GM18868 (cell line): ENCODE measurements around the gene CSN2.
"Not testable (repeated sequence)": the region's sequence is repeated elsewhere in the genome, so short reads cannot be mapped to it uniquely, and the experiment has no call there.

Experiments used
- ATAC-seq: cut with Tn5 transposase; IDR thresholded peaks from one replicate; pipeline ENCODE4 v1.9.1; 2021; ENCODE audit warnings: mild to moderate bottlenecking, moderate library complexity; ENCODE audit not compliant: unreplicated experiment

CSN2 gene

GRCh38 chr4:69965628-69966027, at the start of gene CSN2:
CSN2 (minus strand) TSS chr4:69965728; CDS start chr4:69960995, 4,733 bp downstream.
- no peak for ATAC-seq

- no peak for ATAC-seq
These were observed 43.2 kb upstream of the CSN2 start for GRCh38 chr4:70008771-70009170.

- no peak for ATAC-seq
These were observed 37.0 kb upstream of the CSN2 start for GRCh38 chr4:70002507-70002906.

- no peak for ATAC-seq
These were observed 35.2 kb upstream of the CSN2 start for GRCh38 chr4:70000711-70001110.

- no peak for ATAC-seq
These were observed 33.9 kb upstream of the CSN2 start for GRCh38 chr4:69999420-69999819.

GRCh38 chr4:69995526-69996016, 30.0 kb upstream of the CSN2 start, which contains the start of gene STATH:
STATH (plus strand) TSS chr4:69995966; CDS start chr4:69998438, 2,472 bp downstream.
- no peak for ATAC-seq

GRCh38 chr4:69994782-69995181, 29.3 kb upstream of the CSN2 start:
- ATAC-seq, result no peak

GRCh38 chr4:69991016-69991415, 25.5 kb upstream of the CSN2 start:
- no peak for ATAC-seq

GRCh38 chr4:69986663-69987062, 21.1 kb upstream of the CSN2 start:
- ATAC-seq, result no peak

- peak; percentile 75 for ATAC-seq
These were observed 18.5 kb upstream of the CSN2 start for GRCh38 chr4:69984030-69984443.

GRCh38 chr4:69977582-69977981, 12.1 kb upstream of the CSN2 start:
- ATAC-seq, result no peak

GRCh38 chr4:69974631-69975030, 9.1 kb upstream of the CSN2 start:
- no peak for ATAC-seq

- no peak for ATAC-seq
These were observed 4.5 kb upstream of the CSN2 start for GRCh38 chr4:69970071-69970470.

- ATAC-seq, result no peak
These were observed 8.3 kb downstream of the CSN2 start for GRCh38 chr4:69957209-69957608.

GRCh38 chr4:69951602-69952001, 13.9 kb downstream of the CSN2 start:
- ATAC-seq, result no peak

- no peak for ATAC-seq
These were observed 29.0 kb downstream of the CSN2 start for GRCh38 chr4:69936566-69936965.

- no peak for ATAC-seq
These were observed 31.4 kb downstream of the CSN2 start for GRCh38 chr4:69934150-69934549.

GRCh38 chr4:69930768-69931167, 34.8 kb downstream of the CSN2 start, which contains the start of gene CSN1S1:
CSN1S1 (plus strand) TSS chr4:69931068; CDS start chr4:69932556, 1,488 bp downstream.
- no peak for ATAC-seq

GRCh38 chr4:69923782-69924410, 41.6 kb downstream of the CSN2 start:
- not testable (repeated sequence) for ATAC-seq

GRCh38 chr4:69920874-69921273, 44.7 kb downstream of the CSN2 start:
- ATAC-seq, result no peak

- ATAC-seq, result peak; percentile 93
These were observed 55.3 kb downstream of the CSN2 start for GRCh38 chr4:69910016-69910782.

GRCh38 chr4:69909195-69909594, 56.3 kb downstream of the CSN2 start:
- peak; percentile 54 for ATAC-seq
